Brain microvascular endothelial cell (primary cell): ENCODE measurements around the gene ACR.

Experiments
- DNase-seq: peaks from one replicate; pipeline ENCODE4 v3.0.0-alpha.2; 2020
- H3K27ac ChIP-seq: fragments of 250-450 bp; sonication (Bioruptor Pico); 2 replicates; pipeline ENCODE4 v1.5.1; 2020; ENCODE audit warnings: mild to moderate bottlenecking, moderate library complexity
- H3K27me3 ChIP-seq: fragments of 250-450 bp; sonication (Bioruptor Pico); replicated peaks from 2 replicates; pipeline ENCODE4 v1.5.1; 2020; ENCODE audit warnings: mild to moderate bottlenecking
- H3K36me3 ChIP-seq: fragments of 250-450 bp; sonication (Bioruptor Pico); replicated peaks from 2 replicates; pipeline ENCODE4 v1.5.1; 2020; ENCODE audit warnings: mild to moderate bottlenecking
- H3K4me3 ChIP-seq: 2 replicates; pipeline ENCODE4 v1.5.1; 2011; ENCODE audit warnings: low read depth, mild to moderate bottlenecking, control low read depth, low read length, moderate library complexity
- CTCF ChIP-seq: IDR thresholded peaks from 2 replicates; pipeline ENCODE4 v1.5.1; 2011; ENCODE audit warnings: low read depth, mild to moderate bottlenecking, moderate library complexity, low read length, control low read depth, inconsistent platforms; ENCODE audit errors: missing control alignments
- in situ Hi-C: cut with HindIII; loops from 2 replicates; pipeline ENCODE4 v1.10.0; 2017; ENCODE audit warnings: low sequenced_read_pairs, low pct_ligation_motif_present

Gene ACR

GRCh38 chr22:50694766-50695420 is 43.1 kb upstream of the ACR start:
- DNase-seq: no peak
- no peak for TF ChIP-seq CTCF
- in situ Hi-C loops: no loop called here
- Histone ChIP-seq H3K27me3 (no peaks in the 10 kb centered on the region), H3K27ac (no peak overlapping the region), H3K4me3 (no peak overlapping the region), H3K36me3 (no peaks in the 10 kb centered on the region)

- Histone ChIP-seq H3K27me3 (no peaks in the 10 kb centered on the region), H3K27ac (no peak overlapping the region), H3K4me3 (no peak overlapping the region), H3K36me3 (no peaks in the 10 kb centered on the region)
- no peak for DNase-seq
- TF ChIP-seq CTCF: no peak
- in situ Hi-C loops: no loop called here
These were observed 42.4 kb upstream of the ACR start for GRCh38 chr22:50695421-50696250.

GRCh38 chr22:50696251-50696798 is 41.7 kb upstream of the ACR start:
- DNase-seq: no peak
- in situ Hi-C loops: no loop called here
- H3K4me3 ChIP-seq: no peak overlapping the region
- no peak for TF ChIP-seq CTCF
- H3K27me3 ChIP-seq: no peaks in the 10 kb centered on the region
- no peaks in the 10 kb centered on the region for H3K36me3 ChIP-seq
- H3K27ac ChIP-seq: no peak overlapping the region

- in situ Hi-C loops: no loop called here
- Histone ChIP-seq H3K27ac (no peak overlapping the region), H3K27me3 (no peaks in the 10 kb centered on the region), H3K4me3 (peak overlapping the region; percentile 26), H3K36me3 (no peaks in the 10 kb centered on the region)
- DNase-seq: no peak
- peak; percentile 77 for TF ChIP-seq CTCF
These were observed 41.0 kb upstream of the ACR start for GRCh38 chr22:50696799-50697561.

GRCh38 chr22:50697667-50698506 is 40.1 kb upstream of the ACR start:
- H3K4me3 ChIP-seq: peak overlapping the region; percentile 42
- H3K27me3 ChIP-seq: no peaks in the 10 kb centered on the region
- in situ Hi-C loops: no loop called here
- no peak overlapping the region for H3K27ac ChIP-seq
- no peak for DNase-seq
- H3K36me3 ChIP-seq: no peaks in the 10 kb centered on the region
- TF ChIP-seq CTCF: no peak
